HEK293T (cell line): ENCODE data around the gene HEG1.

Source experiments
- CTCF ChIA-PET: fragments of 350-600 bp; formaldehyde crosslinking; extraction: SDS; loops from one replicate; lab custom pipeline; 2021; ENCODE audit warnings: antibody characterized with exemption, inconsistent platforms; lab: Yijun Ruan, JAX
- POLR2A ChIA-PET: fragments of 350-600 bp; formaldehyde crosslinking; extraction: SDS; loops from one replicate; lab custom pipeline; 2020; ENCODE audit warnings: antibody characterized with exemption, inconsistent platforms; lab: Yijun Ruan, JAX
- DNase-seq: peaks from one replicate; pipeline ENCODE4 v3.0.0; 2012; ENCODE audit warnings: mixed read lengths; ENCODE audit errors: extremely low spot score
- ARNT ChIP-seq: fragments of 450-650 bp; IDR thresholded peaks from 2 replicates; pipeline ENCODE4 v1.6.1; 2017; ENCODE audit warnings: mild to moderate bottlenecking
- BHLHE40 ChIP-seq: fragments of 450-650 bp; IDR thresholded peaks from 2 replicates; pipeline ENCODE4 v1.6.1; 2016; ENCODE audit warnings: mild to moderate bottlenecking, moderate library complexity, borderline replicate concordance
- CTBP1 ChIP-seq: fragments of 450-650 bp; IDR thresholded peaks from 2 replicates; pipeline ENCODE4 v1.6.1; 2016; ENCODE audit warnings: borderline replicate concordance
- ELF4 ChIP-seq: fragments of 450-650 bp; IDR thresholded peaks from 2 replicates; pipeline ENCODE4 v1.6.1; 2017; ENCODE audit warnings: antibody characterized with exemption
- FOXA1 ChIP-seq: fragments of 450-650 bp; IDR thresholded peaks from 2 replicates; pipeline ENCODE4 v1.6.1; 2016; ENCODE audit warnings: mild to moderate bottlenecking
- FOXK2 ChIP-seq: fragments of 450-650 bp; IDR thresholded peaks from 2 replicates; pipeline ENCODE4 v1.6.1; 2016; ENCODE audit warnings: mild to moderate bottlenecking
- FOXM1 ChIP-seq: fragments of 450-650 bp; IDR thresholded peaks from 2 replicates; pipeline ENCODE4 v1.6.1; 2017; ENCODE audit warnings: mild to moderate bottlenecking, borderline replicate concordance
- HDGF ChIP-seq: fragments of 450-650 bp; IDR thresholded peaks from 2 replicates; pipeline ENCODE4 v1.6.1; 2017; ENCODE audit warnings: antibody characterized with exemption, borderline replicate concordance
- L3MBTL2 ChIP-seq: fragments of 450-650 bp; conservative IDR thresholded peaks from 2 replicates; pipeline ENCODE4 v1.6.1; 2016; ENCODE audit warnings: mild to moderate bottlenecking
- LEF1 ChIP-seq: fragments of 450-650 bp; IDR thresholded peaks from 2 replicates; pipeline ENCODE4 v1.6.1; 2017; ENCODE audit warnings: mild to moderate bottlenecking, borderline replicate concordance
- NFRKB ChIP-seq: fragments of 450-650 bp; IDR thresholded peaks from 2 replicates; pipeline ENCODE4 v1.6.1; 2016; ENCODE audit warnings: mild to moderate bottlenecking, moderate library complexity
- PKNOX1 ChIP-seq: fragments of 450-650 bp; IDR thresholded peaks from 2 replicates; pipeline ENCODE4 v1.6.1; 2016
- SP1 ChIP-seq: fragments of 450-650 bp; IDR thresholded peaks from 2 replicates; pipeline ENCODE4 v1.6.1; 2017
- SUZ12 ChIP-seq: fragments of 450-650 bp; IDR thresholded peaks from 2 replicates; pipeline ENCODE4 v1.6.1; 2016; ENCODE audit warnings: mild to moderate bottlenecking
- TARDBP ChIP-seq: fragments of 450-650 bp; IDR thresholded peaks from 2 replicates; pipeline ENCODE4 v1.6.1; 2016
- ZNF384 ChIP-seq: fragments of 450-650 bp; IDR thresholded peaks from 2 replicates; pipeline ENCODE4 v1.6.1; 2016

The HEG1 gene

GRCh38 chr3:125037498-125038150, 18.2 kb downstream of the HEG1 start:
- ChIA-PET POLR2A (interaction anchor here (1.9 kb wide), 1 partner anchor 15 kb away, joined by 4 read pairs; no protein-coding TSS in a partner anchor), CTCF (no interaction called here)
- TF ChIP-seq SP1, result no peak
- TF ChIP-seq LEF1, result no peak
- TF ChIP-seq FOXA1, result no peak
- TF ChIP-seq BHLHE40, result no peak
- no peak for TF ChIP-seq ARNT
- no peak for TF ChIP-seq NFRKB
- TF ChIP-seq ZNF384, result no peak
- no peak for TF ChIP-seq CTBP1
- DNase-seq, result no peak

GRCh38 chr3:125035217-125035616, 20.6 kb downstream of the HEG1 start:
- ChIA-PET POLR2A (no interaction called here), CTCF (no interaction called here)
- no peak for TF ChIP-seq ELF4
- TF ChIP-seq LEF1, result no peak
- TF ChIP-seq FOXK2, result no peak
- TF ChIP-seq L3MBTL2, result no peak
- TF ChIP-seq NFRKB, result no peak
- TF ChIP-seq CTBP1, result no peak
- TF ChIP-seq SUZ12, result no peak
- TF ChIP-seq TARDBP, result no peak
- no peak for TF ChIP-seq ZNF384
- TF ChIP-seq FOXA1, result no peak
- TF ChIP-seq BHLHE40, result no peak
- no peak for DNase-seq

- TF ChIP-seq ZNF384 (no peak), FOXM1 (no peak), ARNT (no peak), PKNOX1 (no peak), CTBP1 (no peak), L3MBTL2 (no peak), FOXA1 (no peak), TARDBP (no peak), SP1 (no peak), SUZ12 (no peak)
- DNase-seq, result no peak
- POLR2A ChIA-PET, result no interaction called here
- CTCF ChIA-PET, result no interaction called here
Measured at GRCh38 chr3:125033616-125034015, 22.2 kb downstream of the HEG1 start.

GRCh38 chr3:125033135-125033534, 22.7 kb downstream of the HEG1 start:
- DNase-seq, result no peak
- POLR2A ChIA-PET, result no interaction called here
- CTCF ChIA-PET, result no interaction called here
- TF ChIP-seq SUZ12 (no peak), L3MBTL2 (no peak), FOXM1 (no peak), ELF4 (no peak), FOXA1 (no peak), ARNT (no peak), HDGF (no peak), ZNF384 (no peak), LEF1 (no peak), PKNOX1 (no peak), NFRKB (no peak), CTBP1 (no peak), TARDBP (no peak), BHLHE40 (no peak)

- no peak for DNase-seq
- ChIA-PET CTCF (no interaction called here), POLR2A (no interaction called here)
- TF ChIP-seq LEF1, result no peak
- TF ChIP-seq CTBP1, result no peak
- TF ChIP-seq L3MBTL2, result no peak
- TF ChIP-seq FOXA1, result no peak
- no peak for TF ChIP-seq ZNF384
- TF ChIP-seq PKNOX1, result no peak
- TF ChIP-seq SUZ12, result no peak
- TF ChIP-seq ARNT, result no peak
- no peak for TF ChIP-seq NFRKB
- TF ChIP-seq FOXM1, result no peak
- TF ChIP-seq TARDBP, result no peak
- TF ChIP-seq BHLHE40, result no peak
- TF ChIP-seq HDGF, result no peak
- TF ChIP-seq SP1, result no peak
- TF ChIP-seq ELF4, result no peak
- TF ChIP-seq FOXK2, result no peak
Measured at GRCh38 chr3:125032683-125033082, 23.1 kb downstream of the HEG1 start.

- ChIA-PET CTCF (no interaction called here), POLR2A (no interaction called here)
- DNase-seq, result no peak
- no peak for TF ChIP-seq TARDBP
- TF ChIP-seq ZNF384, result no peak
- TF ChIP-seq ELF4, result no peak
- TF ChIP-seq SUZ12, result no peak
- no peak for TF ChIP-seq NFRKB
- no peak for TF ChIP-seq SP1
- no peak for TF ChIP-seq FOXK2
- TF ChIP-seq L3MBTL2, result no peak
- no peak for TF ChIP-seq ARNT
- TF ChIP-seq BHLHE40, result no peak
- TF ChIP-seq PKNOX1, result no peak
- no peak for TF ChIP-seq FOXM1
- no peak for TF ChIP-seq LEF1
- TF ChIP-seq CTBP1, result no peak
- TF ChIP-seq FOXA1, result no peak
- TF ChIP-seq HDGF, result no peak
Measured at GRCh38 chr3:125032100-125032643, 23.6 kb downstream of the HEG1 start.
